CMK (cell line): ENCODE results near the gene PRKAG2.

Source experiments
- DNase-seq: peaks from one replicate; pipeline ENCODE4 v3.0.0-alpha.2; 2010; ENCODE audit warnings: low read depth

The PRKAG2 gene

DNA sequence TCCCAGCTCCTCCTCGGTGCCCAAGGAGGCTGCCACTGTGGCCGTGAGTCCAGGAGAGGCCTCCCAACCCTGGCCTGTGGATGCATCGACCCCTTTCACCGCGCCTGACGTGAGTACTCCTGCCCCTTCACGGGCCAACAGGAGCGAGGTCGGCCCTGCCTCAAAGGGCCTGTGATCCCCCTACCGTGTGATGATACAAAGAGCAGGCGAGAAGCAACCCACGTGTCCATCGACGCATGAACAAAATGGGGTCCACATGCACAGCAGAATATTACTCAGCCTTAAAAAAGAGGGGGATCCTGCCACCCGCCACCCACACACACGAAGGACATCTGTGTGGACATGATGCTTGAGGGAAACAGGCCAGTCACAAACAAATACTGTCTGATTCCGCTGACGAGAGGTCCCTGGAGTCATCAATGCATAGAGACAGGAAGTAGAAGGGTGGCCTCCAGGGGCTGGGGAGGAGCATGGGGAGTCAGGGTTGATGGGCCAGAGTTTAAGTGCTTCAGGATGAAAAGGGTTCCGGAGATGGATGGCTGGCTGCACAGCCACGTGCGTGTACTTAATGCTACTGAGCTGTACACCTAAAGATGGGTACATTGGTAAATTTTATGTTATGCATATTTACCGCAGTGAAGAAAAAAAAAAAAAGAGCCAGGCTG lies 151.9 kb downstream of the PRKAG2 start:
- no peak for DNase-seq

DNA sequence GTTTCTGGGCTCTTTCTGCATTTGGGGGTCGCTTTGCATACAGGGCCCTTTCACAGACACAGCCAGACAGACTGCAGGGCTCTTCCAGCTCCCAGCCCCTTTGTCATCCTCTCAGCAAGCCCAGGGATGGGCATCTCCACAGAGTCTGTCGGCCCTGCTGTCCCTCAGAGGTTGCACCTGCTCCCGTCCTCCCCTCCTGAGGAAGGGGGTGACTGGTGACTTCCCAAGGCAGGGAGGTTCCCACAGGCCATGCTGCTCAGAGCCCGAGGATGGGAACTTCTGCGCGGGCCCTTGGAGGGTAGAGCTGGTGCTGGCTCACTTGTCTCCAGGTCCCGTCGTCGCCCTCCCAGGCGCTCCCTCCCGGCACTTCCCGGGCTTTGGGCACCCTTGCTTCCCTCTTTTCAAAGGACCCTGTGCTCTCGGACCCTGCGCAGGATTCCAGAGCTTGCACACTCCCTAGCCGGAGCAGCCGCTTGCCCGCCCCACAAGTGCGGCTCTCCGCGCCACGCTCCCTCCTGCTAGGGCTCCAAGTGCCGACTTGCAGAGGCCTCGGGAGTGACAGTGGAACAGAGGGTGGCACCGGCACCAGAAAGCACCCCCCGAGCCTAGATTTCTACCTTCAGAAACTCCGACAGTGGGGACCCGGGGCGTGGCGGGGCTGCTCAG lies 152.5 kb downstream of the PRKAG2 start:
- no peak for DNase-seq

DNA sequence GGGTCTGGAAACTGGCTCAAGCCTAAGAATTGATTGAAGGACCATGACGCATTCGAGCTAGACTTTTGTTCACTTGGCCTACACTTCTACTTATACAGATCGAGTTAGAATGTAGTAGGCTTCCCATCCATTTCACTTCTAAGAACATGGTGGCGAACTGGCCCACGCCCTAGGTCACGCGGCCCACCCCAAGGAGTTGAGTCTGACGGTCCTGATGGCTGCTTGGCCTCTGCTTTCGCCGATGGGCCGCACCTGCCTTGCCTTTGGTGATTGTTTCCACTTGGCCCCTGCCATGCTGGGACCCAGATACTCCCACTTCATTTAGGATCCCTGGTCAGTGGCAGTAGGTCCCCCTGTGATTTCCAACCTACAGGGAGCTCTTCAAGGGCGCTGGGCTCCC lies 153.6 kb downstream of the PRKAG2 start:
- no peak for DNase-seq

DNA sequence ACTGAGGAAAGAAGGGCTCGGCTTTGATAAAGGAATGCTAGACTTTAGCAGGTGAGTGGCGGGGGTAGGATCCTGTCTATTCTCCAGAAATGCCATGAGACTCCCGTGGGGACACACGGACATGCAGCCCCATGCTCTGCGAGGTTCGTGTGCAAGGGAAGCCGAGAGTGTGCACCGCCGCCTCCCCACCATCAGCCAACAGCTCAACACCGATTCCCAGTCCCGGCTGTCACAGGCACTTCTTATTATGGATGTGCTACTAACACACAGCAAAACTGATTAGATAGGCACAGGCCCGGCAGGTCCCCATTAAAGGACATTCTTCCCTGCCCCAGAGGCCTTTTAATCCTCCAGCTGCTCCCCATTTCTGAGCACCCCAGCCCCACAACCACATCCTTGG lies 154.4 kb downstream of the PRKAG2 start:
- DNase-seq, result no peak

DNA sequence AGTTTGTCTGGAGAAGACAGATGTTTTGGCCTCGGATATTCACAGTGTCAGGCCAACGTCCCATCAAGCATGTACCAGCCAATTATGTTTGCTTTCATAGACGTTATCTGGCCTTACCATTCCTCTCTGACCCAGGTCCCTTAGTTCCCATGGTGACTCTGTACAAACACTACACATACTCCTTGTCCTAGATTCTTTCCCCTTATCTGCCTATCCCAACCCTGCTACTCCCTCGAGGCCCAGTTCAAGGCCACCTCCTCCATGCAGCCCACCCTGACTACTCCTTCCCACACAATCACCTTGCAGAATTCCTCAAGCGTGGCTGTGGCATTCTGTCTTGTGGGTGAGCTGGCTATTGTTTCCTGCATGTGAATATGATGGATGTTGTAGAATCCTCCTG lies 155.2 kb downstream of the PRKAG2 start:
- DNase-seq, result no peak

DNA sequence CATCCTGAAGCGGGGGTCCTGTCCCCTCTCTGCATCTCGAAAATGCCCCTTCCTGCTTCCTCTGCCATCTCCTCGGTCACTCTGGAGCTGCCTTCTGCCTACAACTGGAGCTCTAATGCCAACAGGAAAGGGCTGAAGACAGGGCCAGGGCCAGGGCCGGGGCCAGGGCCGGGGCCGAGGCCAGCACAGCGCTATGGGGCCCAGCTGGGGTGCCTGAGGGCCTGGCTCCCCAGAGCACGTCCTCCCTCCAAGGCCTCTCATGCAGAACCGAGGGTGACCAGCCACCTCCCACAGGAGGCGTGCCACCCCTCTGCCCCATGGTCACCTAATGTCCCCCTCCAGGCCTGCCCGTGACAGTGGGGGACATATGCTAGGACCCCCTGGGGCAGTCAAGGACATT lies 155.7 kb downstream of the PRKAG2 start:
- no peak for DNase-seq

DNA sequence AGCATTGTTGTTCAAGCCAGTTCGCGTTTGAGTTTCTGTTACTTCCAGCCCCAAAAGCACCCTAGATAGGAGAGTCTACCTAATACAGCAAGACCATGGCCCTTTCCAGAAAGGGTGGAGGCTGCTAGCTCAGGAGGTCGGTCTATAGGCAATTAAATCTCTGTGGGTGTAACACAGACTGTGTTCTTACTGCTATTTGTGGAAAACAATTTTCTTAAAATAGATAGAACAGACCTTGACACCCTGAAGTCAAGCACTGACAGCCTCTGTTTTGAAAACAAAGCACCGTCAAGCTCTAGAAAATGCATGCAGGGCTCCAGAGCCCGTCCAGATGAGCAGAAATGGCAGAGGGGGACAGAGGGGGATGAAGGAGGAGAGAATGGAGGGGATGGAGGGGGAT lies 156.6 kb downstream of the PRKAG2 start:
- no peak for DNase-seq

DNA sequence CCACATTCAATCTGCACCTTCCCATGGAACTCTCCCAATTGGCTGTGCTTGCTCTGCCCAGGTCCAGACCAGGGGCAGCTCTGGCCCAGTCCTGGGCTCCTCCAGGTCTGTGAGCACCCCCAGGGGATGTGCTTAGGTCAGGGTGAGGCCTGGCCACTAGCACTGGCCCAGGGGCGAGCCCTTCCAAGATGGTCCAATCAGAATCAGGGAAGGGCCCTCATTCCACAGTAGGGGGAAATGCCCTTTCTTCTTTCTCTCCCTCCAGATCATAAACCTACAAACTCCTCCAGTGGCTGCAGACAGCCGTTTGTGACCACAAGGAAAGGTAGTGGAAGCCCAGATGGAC lies 157.0 kb downstream of the PRKAG2 start:
- no peak for DNase-seq

DNA sequence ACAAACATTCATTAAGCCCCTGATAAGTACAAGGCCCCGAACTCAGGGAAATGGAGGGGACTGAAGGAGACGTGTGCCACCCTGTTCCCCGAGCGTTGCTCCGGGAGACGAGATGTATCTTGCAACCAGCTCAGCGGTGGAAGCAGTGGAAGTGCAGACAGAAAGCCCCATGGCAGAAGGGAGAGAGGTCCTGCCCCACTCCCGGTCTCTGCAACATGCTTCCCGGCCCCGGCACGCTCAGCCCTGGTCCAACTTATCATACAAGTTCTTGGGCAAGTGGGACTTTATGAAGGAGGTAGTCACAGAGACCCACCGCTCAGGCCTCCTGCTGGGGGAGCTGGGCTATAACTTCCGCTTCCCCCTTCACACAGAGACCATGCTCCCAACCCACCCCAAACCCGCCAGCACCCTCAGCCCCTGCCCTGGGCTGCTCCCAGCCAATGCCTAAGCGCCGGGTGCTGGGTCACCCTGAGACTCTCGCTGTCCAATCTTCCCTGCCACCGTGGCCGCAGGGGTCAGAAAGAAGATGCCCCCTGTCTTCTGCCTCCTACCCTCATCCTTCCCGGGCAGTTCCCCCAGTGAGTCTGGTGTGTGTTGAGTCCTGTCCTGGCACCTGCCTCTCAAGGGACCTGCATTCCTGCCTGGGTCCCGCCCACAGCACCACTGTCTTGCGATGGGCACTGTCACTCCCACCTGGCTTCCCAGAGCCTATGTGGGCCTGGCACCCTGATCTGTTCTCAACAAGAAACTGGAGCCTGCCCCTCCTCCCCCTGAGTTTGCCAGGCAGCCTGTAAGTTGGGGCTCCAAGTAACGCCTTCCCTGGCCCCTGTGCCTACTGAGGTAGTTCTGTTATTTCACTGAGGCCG lies 157.7 kb downstream of the PRKAG2 start:
- DNase-seq, result no peak

DNA sequence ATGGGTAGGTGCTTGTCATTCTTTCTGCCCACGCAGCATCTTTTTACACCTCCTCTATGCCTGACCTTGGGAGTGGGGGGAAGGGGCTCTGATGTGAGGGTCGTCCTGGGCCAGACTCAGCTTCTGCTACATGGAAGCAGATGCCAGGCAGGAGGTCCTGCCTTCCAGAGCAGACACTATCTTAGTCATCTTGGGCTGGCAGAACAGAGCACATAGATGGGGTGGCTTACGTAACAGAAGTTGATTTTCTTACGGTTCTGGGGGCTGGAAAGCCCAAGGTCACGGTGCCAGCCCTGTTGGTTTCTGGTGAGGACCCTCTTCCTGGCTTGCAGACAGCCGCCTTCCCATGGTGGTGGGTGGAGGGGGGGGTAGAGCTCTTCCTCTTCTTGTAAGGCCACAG lies 159.0 kb downstream of the PRKAG2 start:
- no peak for DNase-seq

DNA sequence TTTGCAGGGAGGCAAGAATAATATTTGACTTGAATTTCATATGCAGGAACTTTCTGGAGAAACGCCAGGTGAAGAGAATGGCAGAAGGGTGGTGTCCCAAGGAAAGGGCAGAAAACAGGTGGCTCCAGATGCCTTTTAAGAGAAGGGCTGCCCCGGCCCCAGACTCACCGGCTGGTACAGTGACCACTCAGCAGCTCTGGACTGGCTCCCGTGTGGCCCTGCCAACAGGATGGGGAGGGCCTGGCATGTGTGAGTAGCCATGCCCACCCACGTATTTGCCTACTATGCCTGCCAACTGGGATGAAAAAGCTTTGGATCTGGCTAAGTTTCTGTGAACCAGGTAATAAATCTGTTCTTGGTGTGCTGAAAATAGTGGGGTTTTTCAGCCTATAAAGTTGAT lies 159.5 kb downstream of the PRKAG2 start:
- DNase-seq, result no peak

DNA sequence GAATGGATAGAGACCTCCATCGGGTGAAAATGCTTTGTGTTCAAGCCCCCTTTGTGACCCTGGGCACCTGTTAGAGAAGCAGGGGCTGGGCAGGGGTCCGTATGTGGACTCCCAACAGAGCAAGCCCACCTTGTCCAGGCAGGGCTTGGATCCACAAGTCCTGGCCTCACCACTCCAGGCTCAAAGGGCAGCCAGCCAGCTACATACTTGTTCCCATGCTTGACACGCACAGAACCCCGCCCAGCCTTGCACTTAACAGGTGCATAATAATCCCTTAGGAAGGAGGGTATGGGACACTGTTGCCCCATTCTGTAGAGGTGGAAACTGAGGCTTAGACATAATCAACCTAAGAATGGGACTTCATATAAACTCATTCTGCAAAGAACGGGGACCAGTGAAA lies 160.6 kb downstream of the PRKAG2 start:
- no peak for DNase-seq

DNA sequence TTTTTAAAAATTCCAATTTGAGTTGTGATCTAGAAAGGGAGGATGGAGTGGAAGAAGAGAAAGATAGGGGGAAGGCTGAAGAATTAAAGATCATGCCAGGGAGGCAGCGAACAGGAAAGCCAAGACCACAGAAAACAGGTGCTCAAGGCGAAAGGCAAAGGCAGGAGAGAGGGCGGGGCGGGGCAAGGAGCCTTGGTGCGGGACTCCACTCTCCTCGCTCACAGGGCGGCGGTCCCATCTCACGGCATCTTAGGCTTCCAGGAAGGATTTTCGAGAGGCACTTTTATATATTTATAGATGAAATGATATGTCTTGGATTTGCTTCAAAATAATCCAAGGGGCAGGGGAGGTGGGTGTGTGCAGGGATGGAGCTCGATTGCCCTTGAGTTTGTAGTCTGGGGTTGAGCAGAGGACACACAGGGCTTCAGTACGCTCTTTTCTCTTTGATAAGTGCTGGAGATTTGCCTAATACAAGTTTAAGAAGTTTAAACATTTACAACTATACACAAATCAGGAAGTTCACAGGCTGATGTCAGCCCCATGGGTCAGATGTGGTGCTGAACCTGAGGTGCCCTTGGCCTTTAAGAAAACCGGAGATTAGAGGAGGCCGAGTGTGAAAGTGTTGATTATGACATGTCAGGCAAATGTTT lies 161.1 kb downstream of the PRKAG2 start:
- DNase-seq, result no peak

DNA sequence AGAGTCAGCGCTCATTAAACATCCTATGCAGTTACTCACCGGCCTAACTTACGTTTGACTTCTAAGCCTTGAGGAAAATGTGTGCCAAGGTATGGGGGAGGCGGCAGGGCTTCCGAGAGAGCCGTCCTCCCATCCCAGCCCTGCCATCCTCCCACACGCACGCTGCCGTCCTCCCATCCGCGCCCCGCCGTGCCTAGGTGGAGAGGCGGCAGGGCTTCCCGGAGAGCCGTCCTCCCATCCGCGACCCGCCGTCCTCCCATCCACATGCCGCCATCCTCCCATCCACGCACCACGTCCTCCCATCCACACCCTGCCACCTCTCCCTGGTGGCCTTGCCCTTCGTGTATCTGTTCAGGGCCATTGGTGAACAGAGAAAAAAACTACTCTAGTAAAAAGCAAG lies 162.7 kb downstream of the PRKAG2 start:
- no peak for DNase-seq

DNA sequence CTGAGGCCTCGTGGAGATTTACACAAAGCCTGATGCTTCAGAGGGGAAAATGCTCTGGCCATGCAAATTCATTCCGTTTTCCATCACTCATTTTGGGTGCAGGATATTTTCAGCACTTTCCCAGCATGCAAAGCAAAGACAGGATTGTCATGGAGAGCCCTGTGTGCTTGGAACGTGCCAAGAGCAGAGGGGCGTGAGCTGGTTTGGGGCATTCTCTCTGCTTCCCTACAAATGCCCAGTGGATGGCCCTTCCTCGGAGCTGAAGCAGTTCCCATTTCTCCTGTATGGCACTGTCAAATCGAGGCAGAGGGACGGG lies 164.1 kb downstream of the PRKAG2 start:
- DNase-seq, result no peak

DNA sequence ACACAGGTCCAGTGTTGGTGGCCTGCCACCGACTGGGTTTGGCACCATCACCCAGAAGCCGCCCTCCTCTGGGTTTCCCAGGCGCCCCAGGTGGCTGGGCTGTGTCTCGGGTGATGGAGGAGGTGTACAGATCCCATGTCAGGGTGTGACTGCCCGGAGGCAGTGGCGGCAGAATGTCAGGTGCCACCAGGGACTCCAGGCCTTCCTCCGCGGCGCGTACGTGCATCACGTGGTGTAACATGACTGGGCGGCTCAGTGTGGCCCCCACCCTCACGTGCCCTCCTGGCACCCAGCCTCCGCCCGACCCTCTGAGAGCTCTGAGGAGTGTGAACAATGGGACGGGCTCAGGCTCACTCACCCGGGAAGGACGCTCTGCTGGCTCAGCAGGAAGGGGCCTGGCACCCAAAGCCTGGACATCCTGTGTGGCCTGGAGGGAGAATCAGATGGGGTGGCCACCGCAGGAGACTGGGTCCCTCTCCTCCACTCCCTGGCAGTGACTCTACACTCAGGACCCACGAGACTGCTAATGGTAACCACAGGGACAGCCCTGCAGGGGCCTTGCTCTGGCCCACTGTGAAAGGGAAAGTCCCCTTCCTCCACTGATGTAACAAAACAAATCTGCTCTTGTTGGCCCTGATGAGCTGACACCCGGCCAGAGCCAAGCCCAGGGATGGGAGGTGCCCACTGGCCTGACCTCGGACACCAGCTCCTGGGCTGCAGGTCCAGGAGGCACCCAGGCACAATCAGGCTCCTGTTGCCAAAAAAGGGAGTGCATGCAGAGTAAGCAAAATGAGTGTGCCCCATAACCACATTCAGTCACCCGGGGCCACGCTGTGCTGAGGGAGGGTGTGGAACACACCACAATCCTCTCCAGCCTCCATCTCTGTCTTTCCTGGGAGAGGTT lies 164.8 kb downstream of the PRKAG2 start:
- DNase-seq, result no peak

DNA sequence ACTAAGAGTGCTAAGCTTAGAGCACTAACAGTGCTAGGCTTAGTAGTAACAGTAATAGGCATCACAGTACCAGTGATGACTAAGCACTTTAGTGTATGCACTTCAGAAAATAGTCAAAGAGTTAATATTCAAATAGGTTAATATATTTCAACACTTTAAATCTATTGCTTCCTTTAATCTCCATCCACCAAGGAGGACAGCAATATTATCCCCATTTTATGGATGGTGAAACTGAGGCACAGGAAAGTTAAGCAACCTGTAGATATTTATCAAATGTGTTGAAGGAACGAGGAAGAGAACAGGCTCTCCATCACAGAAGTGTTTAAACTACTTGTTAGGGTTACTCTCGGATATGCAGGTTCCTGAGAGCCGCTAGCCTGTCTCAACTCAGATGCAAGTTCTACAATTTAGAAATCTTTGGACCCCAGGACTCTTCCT lies 165.5 kb downstream of the PRKAG2 start:
- DNase-seq, result no peak

DNA sequence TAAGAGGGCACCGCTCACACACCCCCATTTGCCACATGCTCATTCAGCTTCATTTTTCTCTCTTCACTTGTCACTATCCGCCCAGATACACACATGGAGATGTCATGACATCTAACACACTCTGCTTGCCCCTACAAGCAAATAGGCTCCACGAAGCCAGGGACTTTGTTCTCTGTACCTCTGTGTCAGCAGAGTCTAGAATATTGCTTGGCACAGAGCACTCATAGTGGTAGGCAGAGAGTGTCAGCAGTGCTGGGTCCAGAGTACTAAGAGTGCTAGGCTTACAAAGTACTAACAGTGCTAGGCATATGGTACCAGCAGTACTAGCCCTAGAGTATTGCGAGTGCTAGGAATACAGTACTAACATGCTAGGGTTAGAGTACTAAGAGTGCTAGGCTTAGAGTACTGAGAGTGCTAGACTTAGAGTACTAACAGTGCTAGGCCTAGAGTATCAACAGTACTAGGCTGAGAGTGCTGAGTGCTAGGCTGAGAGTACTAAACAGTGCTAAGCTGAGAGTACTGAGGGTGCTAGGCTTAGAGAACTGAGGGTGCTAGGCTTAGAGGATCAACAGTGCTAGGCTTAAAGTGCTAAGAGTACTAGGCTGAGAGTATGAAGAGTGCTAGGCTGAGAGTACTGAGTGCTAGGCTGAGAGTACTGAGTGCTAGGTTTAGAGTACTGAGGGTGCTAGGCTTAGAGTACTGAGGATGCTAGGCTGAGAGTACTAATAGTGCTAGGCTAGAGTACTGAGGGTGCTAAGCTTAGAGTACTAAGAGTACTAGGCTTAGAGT lies 166.1 kb downstream of the PRKAG2 start:
- no peak for DNase-seq

DNA sequence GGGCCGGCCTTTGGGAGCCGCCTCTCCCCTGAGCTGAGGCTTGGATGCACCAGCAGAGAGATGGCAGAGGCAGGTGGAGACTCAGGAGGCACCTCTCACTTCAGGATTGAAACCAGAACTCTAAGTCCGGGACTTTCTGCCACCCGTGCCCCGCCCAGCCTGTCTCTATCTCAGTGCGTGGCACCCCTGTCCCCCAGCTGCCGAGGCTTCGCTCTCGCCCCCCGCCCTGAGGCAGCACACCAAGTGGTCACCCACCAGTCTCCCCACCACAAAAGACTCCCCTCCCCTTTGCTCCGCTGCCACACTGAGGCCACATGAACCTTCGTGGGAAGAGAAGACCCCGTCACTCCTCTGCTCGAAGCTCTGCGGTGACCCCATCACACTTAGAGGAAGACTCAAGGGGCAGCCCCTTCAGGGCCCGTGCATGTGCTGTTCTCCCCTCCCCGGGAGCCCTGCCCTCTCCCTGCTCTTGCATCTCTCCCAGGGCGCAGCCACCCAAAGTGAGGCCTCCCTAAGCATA lies 166.7 kb downstream of the PRKAG2 start:
- DNase-seq, result no peak

DNA sequence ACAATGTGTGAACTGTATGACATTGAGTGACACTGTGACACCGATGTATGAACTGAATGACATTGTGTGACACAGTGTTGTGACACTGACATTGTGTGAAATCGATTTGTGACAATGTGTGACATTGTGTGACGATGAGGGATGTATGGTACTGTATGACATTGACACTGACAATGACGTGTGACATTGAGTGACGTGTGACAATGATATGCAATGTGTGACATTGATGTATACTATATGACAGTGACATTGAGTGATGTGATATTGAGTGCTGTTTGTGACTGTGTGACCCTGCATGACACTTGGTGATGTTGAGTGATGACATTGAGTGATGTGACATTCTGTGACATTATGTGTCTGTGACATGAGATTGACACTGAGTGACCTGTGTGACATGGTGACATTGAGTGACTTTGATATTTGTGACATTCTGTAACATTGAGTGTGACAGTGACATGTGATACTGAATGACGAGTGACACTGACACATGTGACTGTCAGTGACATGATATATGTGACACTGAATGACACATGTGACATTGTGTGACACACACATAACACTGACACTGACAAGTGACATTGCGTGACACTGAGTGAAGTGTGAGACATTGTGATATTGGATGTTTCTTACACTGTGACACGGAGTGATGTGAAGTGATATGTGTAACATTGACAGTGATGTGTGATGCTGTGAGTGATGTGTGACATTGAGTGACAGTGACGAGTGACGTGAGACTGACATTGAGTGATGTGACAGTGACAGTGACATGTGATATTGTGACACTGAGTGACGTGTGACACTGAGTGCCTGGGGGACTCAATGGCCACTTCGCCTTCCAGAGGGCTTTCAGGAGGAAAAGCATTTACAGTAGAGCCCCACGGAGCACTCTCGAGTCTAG lies 167.5 kb downstream of the PRKAG2 start:
- no peak for DNase-seq
